ENCODE results near the gene CA10.

CA10 gene

DNA sequence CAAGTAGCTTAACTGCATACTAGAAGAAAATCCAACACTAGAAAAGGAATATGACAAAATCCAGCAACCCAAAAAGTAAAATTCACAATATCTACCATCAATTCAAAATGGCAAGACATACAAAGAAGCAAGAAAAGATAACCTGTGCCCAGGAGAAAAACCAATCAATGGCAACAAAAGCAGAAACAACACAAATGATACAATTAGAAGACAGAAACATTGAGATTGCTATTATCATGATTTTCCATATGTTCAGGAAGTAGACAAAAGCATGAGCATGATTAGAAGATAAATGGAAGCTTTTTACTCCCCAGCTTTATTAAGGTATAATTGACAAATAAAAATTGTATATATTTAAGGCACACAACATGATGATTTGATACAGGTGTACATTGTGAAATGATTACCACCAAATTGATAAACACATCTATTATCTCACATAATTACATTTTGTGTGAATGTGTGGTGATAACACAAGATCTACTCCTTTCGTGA is 117.3 kb downstream of the CA10 start:
- no peak for DNase-seq
- Histone ChIP-seq H3K27me3 (ENCODE audit: insufficient read depth, low read depth, severe bottlenecking) (no peaks in the 10 kb centered on the region), H3K36me3 (no peaks in the 10 kb centered on the region), H3K4me3 (ENCODE audit: low read depth, low read length) (no peak overlapping the region), H3K9me3 (ENCODE audit: severe bottlenecking) (no peaks in the 10 kb centered on the region), H3K27ac (no peak overlapping the region)
- TF ChIP-seq, protein P1, sequence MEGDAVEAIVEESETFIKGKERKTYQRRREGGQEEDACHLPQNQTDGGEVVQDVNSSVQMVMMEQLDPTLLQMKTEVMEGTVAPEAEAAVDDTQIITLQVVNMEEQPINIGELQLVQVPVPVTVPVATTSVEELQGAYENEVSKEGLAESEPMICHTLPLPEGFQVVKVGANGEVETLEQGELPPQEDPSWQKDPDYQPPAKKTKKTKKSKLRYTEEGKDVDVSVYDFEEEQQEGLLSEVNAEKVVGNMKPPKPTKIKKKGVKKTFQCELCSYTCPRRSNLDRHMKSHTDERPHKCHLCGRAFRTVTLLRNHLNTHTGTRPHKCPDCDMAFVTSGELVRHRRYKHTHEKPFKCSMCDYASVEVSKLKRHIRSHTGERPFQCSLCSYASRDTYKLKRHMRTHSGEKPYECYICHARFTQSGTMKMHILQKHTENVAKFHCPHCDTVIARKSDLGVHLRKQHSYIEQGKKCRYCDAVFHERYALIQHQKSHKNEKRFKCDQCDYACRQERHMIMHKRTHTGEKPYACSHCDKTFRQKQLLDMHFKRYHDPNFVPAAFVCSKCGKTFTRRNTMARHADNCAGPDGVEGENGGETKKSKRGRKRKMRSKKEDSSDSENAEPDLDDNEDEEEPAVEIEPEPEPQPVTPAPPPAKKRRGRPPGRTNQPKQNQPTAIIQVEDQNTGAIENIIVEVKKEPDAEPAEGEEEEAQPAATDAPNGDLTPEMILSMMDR (IDR thresholded peaks at IDR 0.05; ENCODE audit: low read depth, low read length) = no peak

DNA sequence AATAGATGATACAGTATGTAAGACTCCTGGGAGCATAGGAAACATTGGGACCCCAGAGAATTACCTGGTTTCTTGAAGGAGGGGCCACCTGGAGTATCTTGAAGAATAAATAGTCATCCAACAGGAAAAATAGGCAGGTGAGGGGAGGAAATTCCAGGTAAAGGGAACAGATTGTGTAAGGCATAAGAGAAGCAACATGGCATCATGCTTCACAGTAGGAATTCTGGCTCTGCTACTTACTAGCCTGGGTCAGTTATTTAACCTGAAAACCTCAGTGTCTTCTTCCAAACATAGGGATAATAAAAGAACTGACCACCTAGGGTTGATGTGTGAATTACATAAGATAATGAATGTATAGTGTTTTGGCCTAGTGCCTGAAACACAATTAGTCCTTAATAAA is 122.1 kb downstream of the CA10 start:
- TF ChIP-seq, protein P1 (IDR thresholded peaks at IDR 0.05; ENCODE audit: low read depth, low read length) = no peak

DNA sequence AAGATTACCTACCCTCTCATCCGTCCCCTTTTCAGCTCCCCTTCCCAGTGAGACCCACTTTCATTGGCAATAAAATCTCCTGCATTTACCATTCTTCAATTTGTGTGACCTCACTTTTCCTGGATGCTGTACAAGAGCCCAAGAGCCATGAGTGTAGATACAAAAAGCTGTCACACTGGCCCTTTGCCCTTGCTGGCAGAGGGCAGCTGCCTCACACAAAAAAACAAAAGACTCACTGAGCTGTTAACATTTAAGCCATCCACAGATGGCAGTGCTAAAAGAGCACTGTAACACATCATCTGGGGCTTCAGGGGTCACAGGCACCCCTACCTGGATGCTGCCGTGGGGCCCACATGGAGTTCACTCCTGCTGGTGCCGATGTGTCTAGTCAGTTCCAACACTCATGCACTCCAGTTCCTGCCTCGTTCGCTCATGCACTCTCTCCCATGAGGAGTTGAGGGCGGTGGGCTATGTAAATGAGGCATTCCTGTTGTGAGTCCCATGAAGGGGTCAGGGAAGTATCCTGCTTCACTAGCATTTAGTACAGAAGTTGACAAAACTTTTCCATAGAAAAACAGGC is 123.1 kb downstream of the CA10 start:
- Histone ChIP-seq H3K27me3 (ENCODE audit: insufficient read depth, low read depth, severe bottlenecking) (no peaks in the 10 kb centered on the region), H3K27ac (no peak overlapping the region), H3K9me3 (ENCODE audit: severe bottlenecking) (no peaks in the 10 kb centered on the region), H3K4me3 (ENCODE audit: low read depth, low read length) (no peak overlapping the region), H3K36me3 (no peaks in the 10 kb centered on the region)
- DNase-seq = no peak
- TF ChIP-seq, protein P1 (IDR thresholded peaks at IDR 0.05; ENCODE audit: low read depth, low read length) = no peak

More for the DNA sequence above, 122.1 kb downstream of the CA10 start:
- no peaks in the 10 kb centered on the region for H3K27me3 ChIP-seq (ENCODE audit: insufficient read depth, low read depth, severe bottlenecking)
- DNase-seq = no peak
- no peaks in the 10 kb centered on the region for H3K36me3 ChIP-seq
- no peaks in the 10 kb centered on the region for H3K9me3 ChIP-seq (ENCODE audit: severe bottlenecking)
- no peak overlapping the region for H3K27ac ChIP-seq
- no peak overlapping the region for H3K4me3 ChIP-seq (ENCODE audit: low read depth, low read length)

DNA sequence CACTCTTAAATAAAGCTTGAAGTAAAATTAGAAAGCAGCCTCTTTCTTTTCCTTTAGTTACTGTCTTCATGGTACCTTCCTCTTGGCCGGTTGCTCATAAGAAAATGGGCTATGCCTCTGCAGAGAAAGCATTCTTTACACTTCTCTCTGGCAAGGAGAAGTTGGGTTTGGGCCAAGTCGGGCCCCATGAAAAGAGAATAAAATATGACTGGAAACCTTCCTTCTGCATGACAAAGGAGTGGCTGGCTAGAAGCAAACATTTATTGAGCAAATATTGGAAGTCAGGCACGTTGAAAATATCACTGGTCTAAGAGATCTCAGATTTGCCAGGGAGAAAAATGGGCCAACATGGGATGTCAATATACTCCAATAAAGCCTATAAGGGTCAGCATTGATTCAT is 126.1 kb downstream of the CA10 start:
- no peak overlapping the region for H3K4me3 ChIP-seq (ENCODE audit: low read depth, low read length)
- no peak overlapping the region for H3K27ac ChIP-seq
- no peaks in the 10 kb centered on the region for H3K9me3 ChIP-seq (ENCODE audit: severe bottlenecking)
- TF ChIP-seq, protein P1 (IDR thresholded peaks at IDR 0.05; ENCODE audit: low read depth, low read length) = no peak
- no peak for DNase-seq
- no peaks in the 10 kb centered on the region for H3K27me3 ChIP-seq (ENCODE audit: insufficient read depth, low read depth, severe bottlenecking)
- H3K36me3 ChIP-seq = no peaks in the 10 kb centered on the region

DNA sequence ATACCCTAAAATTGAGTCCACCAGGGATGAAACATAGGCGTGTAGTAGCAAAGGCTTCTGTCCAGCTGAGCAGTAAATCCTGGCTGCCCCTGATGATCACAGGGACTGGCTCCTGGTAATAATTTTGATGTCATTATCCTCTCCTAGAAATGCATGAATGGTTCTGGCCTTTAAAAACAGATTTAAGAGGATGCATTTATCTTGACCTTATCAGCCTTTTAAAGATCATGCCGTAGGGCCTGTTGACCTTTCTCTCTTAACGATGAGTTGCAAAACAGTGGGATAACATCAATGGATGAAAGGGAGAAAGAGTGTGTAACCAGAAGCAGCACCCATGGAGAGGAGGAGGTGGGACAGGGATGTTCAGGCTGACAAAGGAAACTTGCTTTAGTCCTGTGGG is 128.5 kb downstream of the CA10 start:
- Histone ChIP-seq H3K27me3 (ENCODE audit: insufficient read depth, low read depth, severe bottlenecking) (no peaks in the 10 kb centered on the region), H3K4me3 (ENCODE audit: low read depth, low read length) (no peak overlapping the region), H3K36me3 (no peaks in the 10 kb centered on the region), H3K27ac (no peak overlapping the region), H3K9me3 (ENCODE audit: severe bottlenecking) (no peaks in the 10 kb centered on the region)
- DNase-seq = no peak
- TF ChIP-seq, protein P1 (IDR thresholded peaks at IDR 0.05; ENCODE audit: low read depth, low read length) = no peak

Measured in WERI-Rb-1 (cell line).